Activated B cell treated with CpG ODN at 0.5 μM for 24 hours (primary cell): Measurements from ENCODE around the gene TNK1. TPM values are rescaled to one million over a fixed set of nuclear protein-coding genes. Genes with fewer than 3 reads are reported as not detected.

Experiments
- ATAC-seq: fragments of 200-7000 bp; cut with Tn5 transposase; one replicate; pipeline ENCODE4 v1.10.0; 2021; ENCODE audit warnings: low read depth, mild to moderate bottlenecking, moderate library complexity
- CTCF ChIA-PET: fragments of 350-600 bp; sonication (Branson Sonifier 250); formaldehyde crosslinking; loops from one replicate; lab custom pipeline; 2021; ENCODE audit warnings: antibody characterized with exemption; lab: Charles Lee
- POLR2A ChIA-PET: fragments of 350-600 bp; sonication (Branson Sonifier 250); formaldehyde crosslinking; loops from one replicate; lab custom pipeline; 2021; ENCODE audit warnings: antibody characterized with exemption; lab: Charles Lee
- DNase-seq: peaks from one replicate; pipeline ENCODE4 v3.0.0; 2022
- H3K27ac Mint-ChIP-seq: one replicate; pipeline ENCODE4 v1.8.0; 2020; ENCODE audit warnings: mixed read lengths
- H3K27me3 Mint-ChIP-seq: one replicate; pipeline ENCODE4 v1.8.0; 2021; ENCODE audit warnings: mixed read lengths
- H3K36me3 Mint-ChIP-seq: one replicate; pipeline ENCODE4 v1.8.0; 2021; ENCODE audit warnings: low read depth, mixed read lengths
- H3K4me1 Mint-ChIP-seq: one replicate; pipeline ENCODE4 v1.8.0; 2021; ENCODE audit warnings: mixed read lengths
- H3K4me3 Mint-ChIP-seq: one replicate; pipeline ENCODE4 v1.8.0; 2020; ENCODE audit warnings: mild to moderate bottlenecking, mixed read lengths
- H3K9me3 Mint-ChIP-seq: one replicate; pipeline ENCODE4 v1.8.0; 2020; ENCODE audit warnings: mixed read lengths
- CTCF ChIP-seq: fragments of 200-600 bp; IDR thresholded peaks from one replicate; pipeline ENCODE4 v1.8.0; 2022; ENCODE audit warnings: antibody characterized with exemption, mild to moderate bottlenecking
- intact Hi-C: fragments of 100-400 bp; cut with micrococcal nuclease; formaldehyde crosslinking; loops from one replicate; pipeline ENCODE4 v1.15.1; 2024
- total RNA-seq: library from RNA; stranded (reverse); gene quantifications from 2 replicates; pipeline ENCODE4 v1.2.3, GENCODE V29; 2022

TNK1 gene
- total RNA-seq, 1 donor from 2014 or later, result 5.8 TPM

- intact Hi-C loops, result no loop called here
- CTCF ChIA-PET, result interaction anchor here (0.7 to 4.2 kb wide), 24 partner anchors 10 to 332 kb away, joined by 3 to 31 read pairs (median 4); partner anchors contain the start of genes ACAP1, FGF11, MPDU1 and SENP3
- no peak overlapping the region for H3K4me3 Mint-ChIP-seq
Measured at GRCh38 chr17:7355573-7355972, 25.3 kb upstream of the TNK1 start.

GRCh38 chr17:7356072-7356549 is 24.8 kb upstream of the TNK1 start:
- TF ChIP-seq CTCF, result no peak
- POLR2A ChIA-PET, result interaction anchor here (0.6 to 2.0 kb wide), 18 partner anchors 19 to 332 kb away, joined by 3 to 12 read pairs (median 4); partner anchors contain the start of genes ACAP1, CD68, FGF11 and MPDU1
- CTCF ChIA-PET, result interaction anchor here (0.7 to 4.2 kb wide), 25 partner anchors 11 to 331 kb away, joined by 3 to 31 read pairs (median 4); partner anchors contain the start of genes ACAP1, FGF11, MPDU1 and SENP3
- DNase-seq (peak; percentile 78), ATAC-seq (peak; percentile 56)
- Mint-ChIP-seq H3K4me3 (no peak overlapping the region), H3K27ac (no peak overlapping the region), H3K4me1 (peaks cover 26% of the 10 kb centered on the region), H3K27me3 (no peaks in the 10 kb centered on the region), H3K9me3 (no peaks in the 10 kb centered on the region), H3K36me3 (peaks cover 2% of the 10 kb centered on the region)
- intact Hi-C loops, result loop anchor here (1.0 to 2.0 kb wide), 5 partner anchors 38 to 205 kb away; partner anchors contain the start of genes PLSCR3, POLR2A and SENP3

More at GRCh38 chr17:7355573-7355972, 25.3 kb upstream of the TNK1 start:
- no peaks in the 10 kb centered on the region for H3K9me3 Mint-ChIP-seq
- ATAC-seq, result no peak
- H3K27ac Mint-ChIP-seq, result no peak overlapping the region
- no peak for DNase-seq
- TF ChIP-seq CTCF, result no peak
- peaks cover 31% of the 10 kb centered on the region for H3K4me1 Mint-ChIP-seq
- POLR2A ChIA-PET, result interaction anchor here (0.6 to 2.0 kb wide), 19 partner anchors 19 to 332 kb away, joined by 3 to 12 read pairs (median 4); partner anchors contain the start of genes ACAP1, CD68, FGF11 and MPDU1
- peaks cover 2% of the 10 kb centered on the region for H3K36me3 Mint-ChIP-seq
- no peaks in the 10 kb centered on the region for H3K27me3 Mint-ChIP-seq

GRCh38 chr17:7356756-7357155 is 24.1 kb upstream of the TNK1 start:
- Mint-ChIP-seq H3K36me3 (peaks cover 2% of the 10 kb centered on the region), H3K27ac (no peak overlapping the region), H3K9me3 (no peaks in the 10 kb centered on the region), H3K4me3 (no peak overlapping the region), H3K4me1 (peaks cover 23% of the 10 kb centered on the region), H3K27me3 (no peaks in the 10 kb centered on the region)
- no peak for TF ChIP-seq CTCF
- DNase-seq (no peak), ATAC-seq (no peak)
- ChIA-PET POLR2A (interaction anchor here (1.2 to 1.7 kb wide), 8 partner anchors 37 to 331 kb away, joined by 3 to 12 read pairs (median 4); partner anchors contain the start of genes CD68, PLSCR3, POLR2A and TMEM102), CTCF (interaction anchor here (0.8 to 4.2 kb wide), 11 partner anchors 19 to 331 kb away, joined by 4 to 31 read pairs (median 11); partner anchors contain the start of genes ACAP1, SENP3, SOX15 and TP53)
- intact Hi-C loops, result loop anchor here (1.0 to 2.0 kb wide), 5 partner anchors 38 to 205 kb away; partner anchors contain the start of genes PLSCR3, POLR2A and SENP3

- H3K27ac Mint-ChIP-seq, result no peak overlapping the region
- TF ChIP-seq CTCF, result no peak
- H3K4me3 Mint-ChIP-seq, result no peak overlapping the region
- DNase-seq, result no peak
- POLR2A ChIA-PET, result no interaction called here
- no peaks in the 10 kb centered on the region for H3K9me3 Mint-ChIP-seq
- intact Hi-C loops, result loop anchor here (2.0 kb wide), 1 partner anchor 157 kb away; no protein-coding TSS in a partner anchor
- ATAC-seq, result no peak
- H3K4me1 Mint-ChIP-seq, result peaks cover 21% of the 10 kb centered on the region
- CTCF ChIA-PET, result interaction anchor here (1.9 to 4.2 kb wide), 4 partner anchors 79 to 232 kb away, joined by 7 to 31 read pairs (median 26); partner anchors contain the start of genes SENP3 and SOX15
- no peaks in the 10 kb centered on the region for H3K36me3 Mint-ChIP-seq
- H3K27me3 Mint-ChIP-seq, result no peaks in the 10 kb centered on the region
Measured at GRCh38 chr17:7357381-7357780, 23.5 kb upstream of the TNK1 start.

- DNase-seq (no peak), ATAC-seq (no peak)
- Mint-ChIP-seq H3K4me1 (no peaks in the 10 kb centered on the region), H3K36me3 (no peaks in the 10 kb centered on the region), H3K27ac (no peak overlapping the region), H3K27me3 (no peaks in the 10 kb centered on the region), H3K4me3 (no peak overlapping the region), H3K9me3 (no peaks in the 10 kb centered on the region)
- TF ChIP-seq CTCF, result no peak
- intact Hi-C loops, result no loop called here
- CTCF ChIA-PET, result no interaction called here
- POLR2A ChIA-PET, result no interaction called here
Measured at GRCh38 chr17:7361906-7362305, 19.0 kb upstream of the TNK1 start.
